ENCODE measurements around the gene EIF6.
"Not testable (repeated sequence)": the region's sequence is repeated elsewhere in the genome, so short reads cannot be mapped to it uniquely, and the experiment has no call there.

Gene EIF6

DNA sequence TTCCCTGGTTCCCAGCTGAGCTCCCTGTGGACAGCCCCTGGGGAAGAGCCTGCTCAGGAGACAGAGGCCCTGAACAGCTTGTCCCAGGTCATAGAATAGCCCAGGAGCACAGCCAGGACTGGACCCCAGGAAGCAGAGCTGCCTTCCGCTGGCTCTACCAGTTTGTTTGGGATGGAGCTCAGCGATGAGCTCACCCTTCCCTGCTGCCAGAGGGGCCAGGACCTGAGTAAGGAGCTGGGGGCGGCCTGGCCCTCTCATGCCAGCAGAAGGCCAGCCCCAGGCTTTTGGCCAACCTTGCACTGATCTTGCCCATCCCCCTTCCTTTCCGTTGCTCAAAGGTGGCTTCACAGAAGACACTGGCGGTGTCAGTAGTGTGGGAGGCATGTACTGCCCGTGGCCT lies 24.1 kb downstream of the EIF6 start:
- TF ChIP-seq, protein P1, sequence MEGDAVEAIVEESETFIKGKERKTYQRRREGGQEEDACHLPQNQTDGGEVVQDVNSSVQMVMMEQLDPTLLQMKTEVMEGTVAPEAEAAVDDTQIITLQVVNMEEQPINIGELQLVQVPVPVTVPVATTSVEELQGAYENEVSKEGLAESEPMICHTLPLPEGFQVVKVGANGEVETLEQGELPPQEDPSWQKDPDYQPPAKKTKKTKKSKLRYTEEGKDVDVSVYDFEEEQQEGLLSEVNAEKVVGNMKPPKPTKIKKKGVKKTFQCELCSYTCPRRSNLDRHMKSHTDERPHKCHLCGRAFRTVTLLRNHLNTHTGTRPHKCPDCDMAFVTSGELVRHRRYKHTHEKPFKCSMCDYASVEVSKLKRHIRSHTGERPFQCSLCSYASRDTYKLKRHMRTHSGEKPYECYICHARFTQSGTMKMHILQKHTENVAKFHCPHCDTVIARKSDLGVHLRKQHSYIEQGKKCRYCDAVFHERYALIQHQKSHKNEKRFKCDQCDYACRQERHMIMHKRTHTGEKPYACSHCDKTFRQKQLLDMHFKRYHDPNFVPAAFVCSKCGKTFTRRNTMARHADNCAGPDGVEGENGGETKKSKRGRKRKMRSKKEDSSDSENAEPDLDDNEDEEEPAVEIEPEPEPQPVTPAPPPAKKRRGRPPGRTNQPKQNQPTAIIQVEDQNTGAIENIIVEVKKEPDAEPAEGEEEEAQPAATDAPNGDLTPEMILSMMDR (IDR thresholded peaks at IDR 0.05; ENCODE audit: low read depth, low read length, missing control alignments): no peak
- in situ Hi-C loops (cut with HindIII; ENCODE audit: low sequenced_read_pairs): no loop called here
- no peak overlapping the region for H3K4me3 ChIP-seq (ENCODE audit: low read depth, low read length)
- no peak for DNase-seq (ENCODE audit: low read depth)

DNA sequence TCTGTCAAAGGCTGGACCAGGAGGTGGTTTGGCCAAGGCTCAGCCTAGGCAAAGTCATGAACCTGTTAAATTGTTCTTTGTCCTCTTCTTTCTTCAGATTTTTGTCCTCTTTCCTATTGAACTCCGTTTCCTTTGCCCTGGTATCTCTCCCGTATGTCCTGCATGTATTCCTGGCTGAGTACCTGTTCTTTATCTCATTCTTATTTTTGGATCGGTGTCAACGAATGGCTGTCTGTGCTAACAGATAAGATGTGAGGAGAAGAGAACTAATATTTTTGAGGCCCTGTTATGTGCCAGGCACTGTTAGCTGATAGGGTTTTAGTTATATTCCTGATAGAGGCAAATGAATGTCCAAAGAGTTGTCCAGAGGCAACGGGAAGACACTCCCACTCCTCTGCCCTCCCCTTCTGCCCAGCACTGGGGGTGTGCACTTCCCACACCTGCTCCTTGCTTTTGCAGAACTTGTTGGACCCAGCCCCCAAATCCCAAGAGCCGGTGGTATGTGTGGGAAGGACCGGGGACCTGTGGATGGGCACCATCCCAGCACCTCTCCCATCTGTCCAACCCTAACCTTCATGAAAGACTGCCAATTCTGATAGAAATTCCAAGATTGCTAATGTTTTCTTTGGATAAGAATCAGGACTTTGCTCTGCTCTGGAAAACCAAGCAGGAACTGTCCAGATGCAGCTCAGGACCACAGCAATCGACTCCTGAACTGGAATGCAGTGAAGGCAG lies 27.2 kb downstream of the EIF6 start:
- no peak for DNase-seq (ENCODE audit: low read depth)
- TF ChIP-seq, protein P1 (IDR thresholded peaks at IDR 0.05; ENCODE audit: low read depth, low read length, missing control alignments): no peak
- in situ Hi-C loops (cut with HindIII; ENCODE audit: low sequenced_read_pairs): loop anchor here (5.0 kb wide), 2 partner anchors 50 to 65 kb away; no protein-coding TSS in a partner anchor
- H3K4me3 ChIP-seq (ENCODE audit: low read depth, low read length): no peak overlapping the region

DNA sequence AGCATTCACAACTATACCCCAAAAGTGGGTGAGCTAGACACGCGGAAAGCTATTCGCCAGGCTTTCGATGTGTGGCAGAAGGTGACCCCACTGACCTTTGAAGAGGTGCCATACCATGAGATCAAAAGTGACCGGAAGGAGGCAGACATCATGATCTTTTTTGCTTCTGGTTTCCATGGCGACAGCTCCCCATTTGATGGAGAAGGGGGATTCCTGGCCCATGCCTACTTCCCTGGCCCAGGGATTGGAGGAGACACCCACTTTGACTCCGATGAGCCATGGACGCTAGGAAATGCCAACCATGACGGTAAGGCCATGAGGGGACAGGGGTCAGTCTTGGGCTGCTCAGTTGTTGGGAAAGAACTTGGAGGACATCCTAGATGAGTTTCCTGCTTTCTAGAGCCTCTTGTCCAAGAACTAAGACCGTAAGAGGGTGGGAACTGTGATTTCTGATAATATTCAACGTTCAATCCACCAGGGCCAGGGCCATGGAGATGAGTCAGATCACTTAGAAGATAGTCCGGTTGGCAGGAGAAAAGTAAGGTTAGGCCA lies 30.0 kb downstream of the EIF6 start:
- in situ Hi-C loops (cut with HindIII; ENCODE audit: low sequenced_read_pairs): no loop called here
- H3K4me3 ChIP-seq (ENCODE audit: low read depth, low read length): no peak overlapping the region
- DNase-seq (ENCODE audit: low read depth): no peak
- TF ChIP-seq, protein P1 (IDR thresholded peaks at IDR 0.05; ENCODE audit: low read depth, low read length, missing control alignments): no peak

DNA sequence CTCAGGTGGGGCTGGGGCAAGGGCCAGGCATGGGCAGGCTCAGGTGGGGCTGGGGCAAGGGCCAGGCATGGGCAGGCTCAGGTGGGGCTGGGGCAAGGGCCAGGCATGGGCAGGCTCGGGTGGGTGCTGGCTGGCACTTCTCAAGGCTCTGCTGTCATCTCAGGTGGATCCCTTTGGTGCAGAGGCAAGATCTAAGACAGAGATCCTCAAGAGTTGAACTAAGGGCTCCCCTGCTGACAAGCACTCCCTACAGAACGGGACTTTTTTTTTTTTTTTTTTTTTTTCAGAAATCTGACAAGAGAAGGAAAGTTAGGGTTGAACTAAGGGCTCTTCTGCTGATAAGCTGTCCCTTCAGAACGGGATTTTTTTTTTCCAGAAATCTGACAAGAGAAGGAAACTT lies 31.6 kb downstream of the EIF6 start:
- DNase-seq (ENCODE audit: low read depth): no peak
- TF ChIP-seq, protein P1 (IDR thresholded peaks at IDR 0.05; ENCODE audit: low read depth, low read length, missing control alignments): no peak
- in situ Hi-C loops (cut with HindIII; ENCODE audit: low sequenced_read_pairs): no loop called here
- no peak overlapping the region for H3K4me3 ChIP-seq (ENCODE audit: low read depth, low read length)

DNA sequence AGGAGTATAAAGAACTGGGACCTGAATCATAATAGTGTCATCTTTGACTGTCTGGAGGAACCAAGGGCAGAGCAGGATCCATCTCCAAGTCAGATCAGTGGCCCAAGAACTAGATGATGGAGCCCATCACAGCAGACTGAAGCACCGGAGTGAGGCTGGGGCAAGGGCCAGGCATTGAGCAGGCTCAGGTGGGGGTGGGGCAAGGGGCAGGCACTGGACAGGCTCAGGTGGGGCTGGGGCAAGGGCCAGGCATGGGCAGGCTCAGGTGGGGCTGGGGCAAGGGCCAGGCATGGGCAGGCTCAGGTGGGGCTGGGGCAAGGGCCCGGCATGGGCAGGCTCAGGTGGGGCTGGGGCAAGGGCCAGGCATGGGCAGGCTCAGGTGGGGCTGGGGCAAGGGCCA lies 32.0 kb downstream of the EIF6 start:
- H3K4me3 ChIP-seq (ENCODE audit: low read depth, low read length); in situ Hi-C loops (cut with HindIII; ENCODE audit: low sequenced_read_pairs); DNase-seq (ENCODE audit: low read depth): not testable (repeated sequence)

DNA sequence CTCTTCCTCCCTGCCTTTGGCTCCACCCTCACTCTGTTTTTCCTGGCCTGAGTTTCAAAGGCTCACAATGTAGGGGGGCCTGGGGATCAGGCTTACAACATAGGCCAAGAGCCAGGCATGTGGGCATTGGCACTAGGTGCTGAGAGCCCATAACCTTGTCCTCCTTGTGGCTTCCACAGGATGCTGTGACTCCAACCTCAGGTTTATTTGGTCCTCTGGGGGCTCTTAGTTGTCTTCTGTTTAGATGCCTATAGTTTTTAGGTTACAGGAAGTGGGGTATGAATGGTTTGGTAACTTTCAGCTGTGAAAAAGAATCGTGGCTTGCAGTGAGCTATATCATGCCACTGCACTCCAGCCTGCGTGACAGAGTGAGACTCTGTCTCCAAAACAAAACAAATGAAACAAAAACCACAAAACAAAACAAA lies 32.5 kb downstream of the EIF6 start:
- DNase-seq (ENCODE audit: low read depth): no peak
- TF ChIP-seq, protein P1 (IDR thresholded peaks at IDR 0.05; ENCODE audit: low read depth, low read length, missing control alignments): no peak
- H3K4me3 ChIP-seq (ENCODE audit: low read depth, low read length): no peak overlapping the region
- in situ Hi-C loops (cut with HindIII; ENCODE audit: low sequenced_read_pairs): no loop called here

DNA sequence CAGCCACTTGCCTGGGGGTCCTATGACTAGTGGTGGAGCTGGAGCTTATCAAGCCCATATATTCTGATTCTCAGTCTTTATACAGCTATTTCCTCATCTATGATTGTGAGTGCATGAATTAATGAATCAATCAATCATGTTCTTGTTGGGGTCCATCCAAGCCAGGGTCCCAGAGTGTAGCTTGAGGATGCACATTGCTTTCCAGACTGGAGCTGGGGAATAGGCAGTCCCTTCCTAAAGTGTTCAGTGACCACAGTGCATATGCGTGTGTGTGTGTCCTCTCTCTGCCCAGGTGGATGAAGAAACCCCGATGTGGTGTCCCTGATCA lies 33.0 kb downstream of the EIF6 start:
- TF ChIP-seq, protein P1 (IDR thresholded peaks at IDR 0.05; ENCODE audit: low read depth, low read length, missing control alignments): no peak
- in situ Hi-C loops (cut with HindIII; ENCODE audit: low sequenced_read_pairs): no loop called here
- no peak overlapping the region for H3K4me3 ChIP-seq (ENCODE audit: low read depth, low read length)
- DNase-seq (ENCODE audit: low read depth): no peak

Measured in astrocyte of the cerebellum (primary cell).